ENCODE data around the gene IL18R1. TPM values are rescaled to one million over a fixed set of nuclear protein-coding genes. Genes with fewer than 3 reads are reported as not detected.

IL18R1 gene
- total RNA-seq, 1 experiment from 2014 or later: not detected

- Histone ChIP-seq H3K4me2 (ENCODE audit: low read depth, low read length, poor library complexity, severe bottlenecking) (no peak overlapping the region), H3K36me3 (ENCODE audit: insufficient read depth, low read length) (no peaks in the 10 kb centered on the region), H4K20me1 (ENCODE audit: insufficient read depth, low read depth, low read length) (no peaks in the 10 kb centered on the region), H3K4me3 (ENCODE audit: low read length) (no peak overlapping the region), H3K79me2 (ENCODE audit: low read length) (no peaks in the 10 kb centered on the region), H3K9me3 (ENCODE audit: low read length) (0 out of 2 replicates have a peak, but pooled peaks cover 3% of the 10 kb centered on the region), H3K27me3 (ENCODE audit: low read length) (peaks cover 3% of the 10 kb centered on the region; the same call in 1 of the 2 replicates), H3K9ac (ENCODE audit: low read length) (no peak overlapping the region), H3K9me2 (replicated peaks; ENCODE audit: insufficient read depth, low read length) (no peaks in the 10 kb centered on the region), H3K27ac (ENCODE audit: low read length) (no peak overlapping the region), H2AFZ (ENCODE audit: low read length) (no peak overlapping the region), H3K4me1 (ENCODE audit: low read length) (peaks cover 11% of the 10 kb centered on the region)
- no peak for DNase-seq
Observed at GRCh38 chr2:102410952-102411351, 55.4 kb downstream of the IL18R1 start.

- Histone ChIP-seq H3K27me3 (ENCODE audit: low read length) (peaks cover 3% of the 10 kb centered on the region; the same call in 1 of the 2 replicates), H3K79me2 (ENCODE audit: low read length) (no peaks in the 10 kb centered on the region)
Observed at GRCh38 chr2:102412199-102412598, 56.6 kb downstream of the IL18R1 start.

GRCh38 chr2:102417946-102418345 lies 62.4 kb downstream of the IL18R1 start:
- no peak overlapping the region for H2AFZ ChIP-seq (ENCODE audit: low read length)
- H3K9ac ChIP-seq (ENCODE audit: low read length): no peak overlapping the region
- no peaks in the 10 kb centered on the region for H3K36me3 ChIP-seq (ENCODE audit: insufficient read depth, low read length)
- H3K9me3 ChIP-seq (ENCODE audit: low read length): no peaks in the 10 kb centered on the region
- peaks cover 15% of the 10 kb centered on the region for H3K4me1 ChIP-seq (ENCODE audit: low read length)
- H3K27me3 ChIP-seq (ENCODE audit: low read length): no peaks in the 10 kb centered on the region; the same call in 1 of the 2 replicates
- no peaks in the 10 kb centered on the region for H3K79me2 ChIP-seq (ENCODE audit: low read length)
- no peak for DNase-seq
- no peaks in the 10 kb centered on the region for H4K20me1 ChIP-seq (ENCODE audit: insufficient read depth, low read depth, low read length)
- H3K27ac ChIP-seq (ENCODE audit: low read length): no peak overlapping the region
- H3K4me3 ChIP-seq (ENCODE audit: low read length): no peak overlapping the region
- no peaks in the 10 kb centered on the region for H3K9me2 ChIP-seq (replicated peaks; ENCODE audit: insufficient read depth, low read length)
- no peak overlapping the region for H3K4me2 ChIP-seq (ENCODE audit: low read depth, low read length, poor library complexity, severe bottlenecking)

More at GRCh38 chr2:102412199-102412598, 56.6 kb downstream of the IL18R1 start:
- Histone ChIP-seq H2AFZ (ENCODE audit: low read length) (no peak overlapping the region), H3K4me1 (ENCODE audit: low read length) (peaks cover 12% of the 10 kb centered on the region), H3K4me3 (ENCODE audit: low read length) (no peak overlapping the region), H3K27ac (ENCODE audit: low read length) (no peak overlapping the region), H3K9ac (ENCODE audit: low read length) (no peak overlapping the region), H3K9me2 (replicated peaks; ENCODE audit: insufficient read depth, low read length) (no peaks in the 10 kb centered on the region), H3K9me3 (ENCODE audit: low read length) (0 out of 2 replicates have a peak, but pooled peaks cover 3% of the 10 kb centered on the region), H4K20me1 (ENCODE audit: insufficient read depth, low read depth, low read length) (no peaks in the 10 kb centered on the region), H3K36me3 (ENCODE audit: insufficient read depth, low read length) (no peaks in the 10 kb centered on the region), H3K4me2 (ENCODE audit: low read depth, low read length, poor library complexity, severe bottlenecking) (no peak overlapping the region)
- no peak for DNase-seq

- H3K4me2 ChIP-seq (ENCODE audit: low read depth, low read length, poor library complexity, severe bottlenecking): no peak overlapping the region
- no peak overlapping the region for H3K9ac ChIP-seq (ENCODE audit: low read length)
- no peaks in the 10 kb centered on the region for H3K36me3 ChIP-seq (ENCODE audit: insufficient read depth, low read length)
- no peak overlapping the region for H3K4me3 ChIP-seq (ENCODE audit: low read length)
- no peaks in the 10 kb centered on the region for H3K9me3 ChIP-seq (ENCODE audit: low read length)
- H3K4me1 ChIP-seq (ENCODE audit: low read length): peaks cover 15% of the 10 kb centered on the region
- H3K9me2 ChIP-seq (replicated peaks; ENCODE audit: insufficient read depth, low read length): no peaks in the 10 kb centered on the region
- H2AFZ ChIP-seq (ENCODE audit: low read length): no peak overlapping the region
- H3K27me3 ChIP-seq (ENCODE audit: low read length): no peaks in the 10 kb centered on the region; the same call in 1 of the 2 replicates
- H3K79me2 ChIP-seq (ENCODE audit: low read length): no peaks in the 10 kb centered on the region
- no peak for DNase-seq
- H4K20me1 ChIP-seq (ENCODE audit: insufficient read depth, low read depth, low read length): no peaks in the 10 kb centered on the region
- H3K27ac ChIP-seq (ENCODE audit: low read length): no peak overlapping the region; the same call in 1 of the 2 replicates
Observed at GRCh38 chr2:102418421-102418961, 62.9 kb downstream of the IL18R1 start.

GRCh38 chr2:102420290-102420689 lies 64.7 kb downstream of the IL18R1 start:
- H4K20me1 ChIP-seq (ENCODE audit: insufficient read depth, low read depth, low read length): no peaks in the 10 kb centered on the region
- no peak overlapping the region for H3K4me3 ChIP-seq (ENCODE audit: low read length)
- DNase-seq: no peak
- peaks cover 11% of the 10 kb centered on the region for H3K4me1 ChIP-seq (ENCODE audit: low read length)
- no peaks in the 10 kb centered on the region for H3K9me3 ChIP-seq (ENCODE audit: low read length)
- H3K9ac ChIP-seq (ENCODE audit: low read length): no peak overlapping the region
- H3K79me2 ChIP-seq (ENCODE audit: low read length): no peaks in the 10 kb centered on the region
- H2AFZ ChIP-seq (ENCODE audit: low read length): no peak overlapping the region
- no peaks in the 10 kb centered on the region for H3K9me2 ChIP-seq (replicated peaks; ENCODE audit: insufficient read depth, low read length)
- no peak overlapping the region for H3K27ac ChIP-seq (ENCODE audit: low read length)
- H3K36me3 ChIP-seq (ENCODE audit: insufficient read depth, low read length): no peaks in the 10 kb centered on the region
- H3K27me3 ChIP-seq (ENCODE audit: low read length): no peaks in the 10 kb centered on the region
- no peak overlapping the region for H3K4me2 ChIP-seq (ENCODE audit: low read depth, low read length, poor library complexity, severe bottlenecking)

- Histone ChIP-seq H3K27me3 (ENCODE audit: low read length) (no peaks in the 10 kb centered on the region), H2AFZ (ENCODE audit: low read length) (no peak overlapping the region), H3K36me3 (ENCODE audit: insufficient read depth, low read length) (no peaks in the 10 kb centered on the region), H3K4me2 (ENCODE audit: low read depth, low read length, poor library complexity, severe bottlenecking) (no peak overlapping the region), H3K27ac (ENCODE audit: low read length) (no peak overlapping the region), H3K4me3 (ENCODE audit: low read length) (no peak overlapping the region), H4K20me1 (ENCODE audit: insufficient read depth, low read depth, low read length) (no peaks in the 10 kb centered on the region), H3K79me2 (ENCODE audit: low read length) (no peaks in the 10 kb centered on the region), H3K9me2 (replicated peaks; ENCODE audit: insufficient read depth, low read length) (no peaks in the 10 kb centered on the region), H3K9ac (ENCODE audit: low read length) (no peak overlapping the region), H3K9me3 (ENCODE audit: low read length) (no peaks in the 10 kb centered on the region), H3K4me1 (ENCODE audit: low read length) (peaks cover 4% of the 10 kb centered on the region; the same call in 1 of the 2 replicates)
- DNase-seq: no peak
Observed at GRCh38 chr2:102421890-102422759, 66.5 kb downstream of the IL18R1 start.

- H3K9me2 ChIP-seq (replicated peaks; ENCODE audit: insufficient read depth, low read length): no peaks in the 10 kb centered on the region
- no peak within 1 kb of the TSS for H3K4me3 ChIP-seq (ENCODE audit: low read length)
- H3K27ac ChIP-seq (ENCODE audit: low read length): no peak within 1 kb of the TSS
- H3K79me2 ChIP-seq (ENCODE audit: low read length): no peaks in the 10 kb centered on the region
- no peak for DNase-seq
- peaks cover 4% of the 10 kb centered on the region; the same call in 1 of the 2 replicates for H3K4me1 ChIP-seq (ENCODE audit: low read length)
- no peaks in the 10 kb centered on the region for H4K20me1 ChIP-seq (ENCODE audit: insufficient read depth, low read depth, low read length)
- H3K9me3 ChIP-seq (ENCODE audit: low read length): no peaks in the 10 kb centered on the region
- H3K27me3 ChIP-seq (ENCODE audit: low read length): no peaks in the 10 kb centered on the region
- H3K36me3 ChIP-seq (ENCODE audit: insufficient read depth, low read length): no peaks in the 10 kb centered on the region
- no peak within 1 kb of the TSS for H3K9ac ChIP-seq (ENCODE audit: low read length)
- H3K4me2 ChIP-seq (ENCODE audit: low read depth, low read length, poor library complexity, severe bottlenecking): no peak within 1 kb of the TSS
- H2AFZ ChIP-seq (ENCODE audit: low read length): no peak within 1 kb of the TSS
Observed at GRCh38 chr2:102422910-102423309, 67.3 kb downstream of the IL18R1 start, which contains the start of gene IL18RAP. IL18RAP (plus strand) TSS chr2:102423160; CDS start chr2:102423278, 118 bp downstream.

GRCh38 chr2:102423368-102423767 lies 67.8 kb downstream of the IL18R1 start:
- Histone ChIP-seq H3K4me3 (ENCODE audit: low read length) (no peak overlapping the region), H3K9ac (ENCODE audit: low read length) (no peak overlapping the region), H3K4me1 (ENCODE audit: low read length) (peaks cover 3% of the 10 kb centered on the region; the same call in 1 of the 2 replicates), H3K9me2 (replicated peaks; ENCODE audit: insufficient read depth, low read length) (no peaks in the 10 kb centered on the region), H2AFZ (ENCODE audit: low read length) (no peak overlapping the region), H4K20me1 (ENCODE audit: insufficient read depth, low read depth, low read length) (no peaks in the 10 kb centered on the region), H3K4me2 (ENCODE audit: low read depth, low read length, poor library complexity, severe bottlenecking) (no peak overlapping the region), H3K27me3 (ENCODE audit: low read length) (no peaks in the 10 kb centered on the region), H3K79me2 (ENCODE audit: low read length) (no peaks in the 10 kb centered on the region), H3K9me3 (ENCODE audit: low read length) (no peaks in the 10 kb centered on the region), H3K27ac (ENCODE audit: low read length) (no peak overlapping the region), H3K36me3 (ENCODE audit: insufficient read depth, low read length) (no peaks in the 10 kb centered on the region)
- DNase-seq: no peak
